GM23338 (cell line): Measurements from ENCODE around the gene EYA2. TPM values are rescaled to one million over a fixed set of nuclear protein-coding genes. Genes with fewer than 3 reads are reported as not detected.

ENCODE experiments used
- ATAC-seq: fragments of 200-7000 bp; cut with Tn5 transposase; 3 replicates; pipeline ENCODE4 v1.9.1; 2020
- DNase-seq: peaks from one replicate; pipeline ENCODE4 v3.0.0-alpha.2; 2015; ENCODE audit warnings: low spot score
- H2AFZ ChIP-seq: fragments of 200-600 bp; sonication (generic); 2 replicates; pipeline ENCODE4 v1.8.0; 2016; ENCODE audit warnings: antibody characterized with exemption, mild to moderate bottlenecking, moderate library complexity
- H3F3A ChIP-seq: fragments of 200-600 bp; sonication (generic); replicated peaks from 2 replicates; pipeline ENCODE4 v1.8.0; 2017; ENCODE audit warnings: antibody characterized with exemption, mixed run types, low read depth
- H3K27ac ChIP-seq: fragments of 200-600 bp; sonication (generic); 2 replicates; pipeline ENCODE4 v1.6.1; 2016; ENCODE audit warnings: low read depth
- H3K27me3 ChIP-seq: fragments of 200-600 bp; sonication (generic); 2 replicates; pipeline ENCODE4 v1.8.0; 2016; ENCODE audit warnings: mild to moderate bottlenecking, mixed run types, moderate library complexity; ENCODE audit not compliant: insufficient read depth
- H3K36me3 ChIP-seq: fragments of 200-600 bp; sonication (generic); 2 replicates; pipeline ENCODE4 v1.8.0; 2016; ENCODE audit warnings: mild to moderate bottlenecking; ENCODE audit not compliant: insufficient read depth
- H3K4me1 ChIP-seq: fragments of 200-600 bp; sonication (generic); 2 replicates; pipeline ENCODE4 v1.8.0; 2016; ENCODE audit warnings: mild to moderate bottlenecking, moderate library complexity; ENCODE audit not compliant: insufficient read depth
- H3K4me2 ChIP-seq: fragments of 200-600 bp; sonication (generic); 2 replicates; pipeline ENCODE4 v1.7.1; 2017; ENCODE audit warnings: mixed run types
- H3K4me3 ChIP-seq: fragments of 200-600 bp; sonication (generic); 2 replicates; pipeline ENCODE4 v1.6.1; 2016; ENCODE audit warnings: mixed run types
- H3K79me2 ChIP-seq: fragments of 200-600 bp; sonication (generic); replicated peaks from 2 replicates; pipeline ENCODE4 v1.8.0; 2017; ENCODE audit warnings: mild to moderate bottlenecking; ENCODE audit not compliant: insufficient read depth
- H3K9me2 ChIP-seq: fragments of 200-600 bp; sonication (generic); 2 replicates; pipeline ENCODE4 v1.8.0; 2017; ENCODE audit not compliant: insufficient read depth
- H4K20me1 ChIP-seq: fragments of 200-600 bp; sonication (generic); replicated peaks from 2 replicates; pipeline ENCODE4 v1.8.0; 2017; ENCODE audit warnings: mild to moderate bottlenecking; ENCODE audit not compliant: insufficient read depth
- H3K27ac Mint-ChIP-seq: 2 replicates; pipeline ENCODE4 v1.8.0; 2020; ENCODE audit warnings: inconsistent platforms, mild to moderate bottlenecking, moderate library complexity, mixed read lengths
- H3K27me3 Mint-ChIP-seq: 3 replicates; pipeline ENCODE4 v1.8.0; 2022; ENCODE audit warnings: low read depth, mild to moderate bottlenecking, moderate library complexity, mixed read lengths, inconsistent platforms; ENCODE audit not compliant: insufficient read depth, poor library complexity
- H3K36me3 Mint-ChIP-seq: 3 replicates; pipeline ENCODE4 v1.8.0; 2021; ENCODE audit warnings: low read depth, mild to moderate bottlenecking, inconsistent platforms, moderate library complexity, mixed read lengths
- H3K4me1 Mint-ChIP-seq: 3 replicates; pipeline ENCODE4 v1.8.0; 2020; ENCODE audit warnings: mild to moderate bottlenecking, inconsistent platforms, mixed read lengths
- H3K4me3 Mint-ChIP-seq: 3 replicates; pipeline ENCODE4 v1.8.0; 2021; ENCODE audit warnings: moderate library complexity, mild to moderate bottlenecking, inconsistent platforms, mixed read lengths
- H3K9me3 Mint-ChIP-seq: 3 replicates; pipeline ENCODE4 v1.8.0; 2020; ENCODE audit warnings: moderate library complexity, mild to moderate bottlenecking, inconsistent platforms, mixed read lengths
- CREB1 ChIP-seq: fragments of 250-450 bp; sonication (Bioruptor Pico); IDR thresholded peaks from 2 replicates; pipeline ENCODE4 v1.5.0; 2020; ENCODE audit warnings: low read depth, mild to moderate bottlenecking, moderate library complexity
- CTCF ChIP-seq, 2 experiments: fragments of 200-600 bp in 1 of 2; sonication (generic) in 1 of 2; conservative IDR thresholded peaks; 2 replicates each; pipeline versions ENCODE4 v1.5.1 to v1.6.1; 2016 to 2017; ENCODE audit warnings: antibody characterized with exemption in 2 of 2, low read depth in 2 of 2, mild to moderate bottlenecking in 2 of 2, moderate library complexity in 1 of 2
- EZH2 ChIP-seq: fragments of 200-600 bp; sonication (generic); IDR thresholded peaks from one replicate; pipeline ENCODE4 v1.8.0; 2017; ENCODE audit warnings: antibody characterized with exemption, mild to moderate bottlenecking, low read depth; ENCODE audit not compliant: unreplicated experiment
- EZH2phosphoT487 ChIP-seq: fragments of 200-600 bp; sonication (generic); IDR thresholded peaks from one replicate; pipeline ENCODE4 v1.8.1; 2018; ENCODE audit warnings: antibody characterized with exemption; ENCODE audit not compliant: unreplicated experiment
- JUNB ChIP-seq: IDR thresholded peaks from one replicate; pipeline ENCODE4 v1.6.1; 2016; ENCODE audit warnings: antibody characterized with exemption; ENCODE audit not compliant: unreplicated experiment
- NANOG ChIP-seq: IDR thresholded peaks from 2 replicates; pipeline ENCODE4 v1.6.1; 2016; ENCODE audit warnings: antibody characterized with exemption, borderline replicate concordance
- POLR2AphosphoS5 ChIP-seq: IDR thresholded peaks from 2 replicates; pipeline ENCODE4 v1.6.1; 2016; ENCODE audit warnings: antibody characterized with exemption, low read depth
- REST ChIP-seq: IDR thresholded peaks from one replicate; pipeline ENCODE4 v1.6.1; 2018; ENCODE audit warnings: antibody characterized with exemption; ENCODE audit not compliant: unreplicated experiment
- STAT1 ChIP-seq: IDR thresholded peaks from one replicate; pipeline ENCODE4 v1.6.1; 2016; ENCODE audit warnings: antibody characterized with exemption; ENCODE audit not compliant: unreplicated experiment
- ZNF114 ChIP-seq: fragments of 250-450 bp; sonication (Bioruptor Pico); IDR thresholded peaks from 2 replicates; pipeline ENCODE4 v1.5.0; 2020; ENCODE audit warnings: mild to moderate bottlenecking, moderate library complexity
- ZNF331 ChIP-seq: fragments of 250-450 bp; sonication (Bioruptor Pico); IDR thresholded peaks from 2 replicates; pipeline ENCODE4 v1.5.0; 2020; ENCODE audit warnings: low read depth, mild to moderate bottlenecking, moderate library complexity
- ZNF462 ChIP-seq: fragments of 250-450 bp; sonication (Bioruptor Pico); IDR thresholded peaks from 2 replicates; pipeline ENCODE4 v1.5.0; 2020; ENCODE audit warnings: mild to moderate bottlenecking, moderate library complexity
- polyA plus RNA-seq: library from polyadenylated mRNA; unstranded; fragments of >200 nt; fragmentation: Nextera tagmentation; extraction: Ambion mirVana; gene quantifications from 2 replicates; pipeline ENCODE4 v1.2.1, GENCODE V29; 2016
- total RNA-seq: library from RNA; depleted of rRNA; stranded (reverse); fragments of >200 nt; shearing (Covaris generic); gene quantifications from 2 replicates; pipeline ENCODE4 v1.2.3, GENCODE V29; 2014
- TF ChIP-seq, protein P1 (sequence below): IDR thresholded peaks from 2 replicates; pipeline ENCODE4 v1.6.1; 2016; ENCODE audit warnings: antibody characterized with exemption

EYA2 gene
- total and polyA plus RNA-seq, 2 experiments from 2014 or later: 0.50 to 0.56 TPM

DNA sequence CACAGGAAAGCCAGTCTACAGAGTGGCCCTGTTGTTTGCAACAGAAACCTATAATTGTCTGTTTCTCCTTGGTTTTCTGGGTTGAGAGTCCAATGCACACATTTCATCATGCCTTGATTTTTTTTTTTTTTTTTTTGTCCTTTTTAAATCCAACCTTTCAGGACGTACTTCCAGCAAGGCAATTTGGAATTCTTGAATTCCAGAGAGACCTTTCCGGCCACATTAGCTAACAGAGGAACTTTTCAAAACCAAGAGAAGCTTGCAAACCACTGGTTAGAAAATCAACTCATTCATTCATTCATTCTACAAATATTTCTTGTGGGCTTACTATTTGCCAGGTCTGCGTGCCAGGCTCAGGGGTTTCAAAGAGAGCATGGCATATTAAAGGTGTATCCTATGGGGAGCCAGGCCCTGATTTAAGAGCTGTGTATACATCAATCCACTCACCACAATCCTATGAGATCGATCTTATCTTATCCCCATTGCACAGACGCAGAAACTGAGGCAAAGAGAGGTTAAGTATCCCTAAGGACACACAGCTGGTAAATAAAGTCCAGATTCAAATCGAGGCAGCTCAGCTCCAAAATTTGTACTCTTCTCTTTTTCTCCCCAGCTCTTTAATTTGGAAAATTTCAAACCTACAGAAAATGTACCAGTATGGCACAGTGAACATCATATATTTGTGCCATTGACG, 43.0 kb downstream of the EYA2 start:
- H3F3A ChIP-seq: no peaks in the 10 kb centered on the region
- TF ChIP-seq EZH2phosphoT487 (no peak), POLR2AphosphoS5 (no peak), CTCF (conservative IDR thresholded peaks at IDR 0.05; ENCODE audit: low read depth in 2 of 2) (no peak), ZNF462 (CRISPR knock-in tag) (no peak), REST (no peak), JUNB (no peak), NANOG (no peak), ZNF331 (no peak), STAT1 (no peak), ZNF114 (CRISPR knock-in tag) (no peak), EZH2 (no peak), CREB1 (CRISPR knock-in tag) (no peak)
- TF ChIP-seq, protein P1, sequence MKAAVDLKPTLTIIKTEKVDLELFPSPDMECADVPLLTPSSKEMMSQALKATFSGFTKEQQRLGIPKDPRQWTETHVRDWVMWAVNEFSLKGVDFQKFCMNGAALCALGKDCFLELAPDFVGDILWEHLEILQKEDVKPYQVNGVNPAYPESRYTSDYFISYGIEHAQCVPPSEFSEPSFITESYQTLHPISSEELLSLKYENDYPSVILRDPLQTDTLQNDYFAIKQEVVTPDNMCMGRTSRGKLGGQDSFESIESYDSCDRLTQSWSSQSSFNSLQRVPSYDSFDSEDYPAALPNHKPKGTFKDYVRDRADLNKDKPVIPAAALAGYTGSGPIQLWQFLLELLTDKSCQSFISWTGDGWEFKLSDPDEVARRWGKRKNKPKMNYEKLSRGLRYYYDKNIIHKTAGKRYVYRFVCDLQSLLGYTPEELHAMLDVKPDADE: no peak

More for the DNA sequence above, 43.0 kb downstream of the EYA2 start:
- no peaks in the 10 kb centered on the region for H3K79me2 ChIP-seq
- no peaks in the 10 kb centered on the region for H3K27me3 ChIP-seq
- no peaks in the 10 kb centered on the region for H3K36me3 ChIP-seq
- no peak overlapping the region for H3K4me2 ChIP-seq
- no peak overlapping the region for H3K27ac ChIP-seq
- peaks cover 3% of the 10 kb centered on the region for H3K27me3 Mint-ChIP-seq
- DNase-seq (no peak), ATAC-seq (no peak)
- no peaks in the 10 kb centered on the region for H3K4me1 ChIP-seq
- no peak overlapping the region for H2AFZ ChIP-seq
- H3K4me1 Mint-ChIP-seq: no peaks in the 10 kb centered on the region; the same call in 2 of the 3 replicates
- H3K9me3 Mint-ChIP-seq: 0 out of 3 replicates have a peak, but pooled peaks cover 3% of the 10 kb centered on the region
- H3K9me2 ChIP-seq: no peaks in the 10 kb centered on the region
- no peaks in the 10 kb centered on the region for H3K36me3 Mint-ChIP-seq
- no peak overlapping the region for H3K4me3 Mint-ChIP-seq
- no peak overlapping the region for H3K27ac Mint-ChIP-seq
- no peaks in the 10 kb centered on the region for H4K20me1 ChIP-seq
- H3K4me3 ChIP-seq: no peak overlapping the region
